ENCODE measurements around the gene TEX47.

The TEX47 gene

DNA sequence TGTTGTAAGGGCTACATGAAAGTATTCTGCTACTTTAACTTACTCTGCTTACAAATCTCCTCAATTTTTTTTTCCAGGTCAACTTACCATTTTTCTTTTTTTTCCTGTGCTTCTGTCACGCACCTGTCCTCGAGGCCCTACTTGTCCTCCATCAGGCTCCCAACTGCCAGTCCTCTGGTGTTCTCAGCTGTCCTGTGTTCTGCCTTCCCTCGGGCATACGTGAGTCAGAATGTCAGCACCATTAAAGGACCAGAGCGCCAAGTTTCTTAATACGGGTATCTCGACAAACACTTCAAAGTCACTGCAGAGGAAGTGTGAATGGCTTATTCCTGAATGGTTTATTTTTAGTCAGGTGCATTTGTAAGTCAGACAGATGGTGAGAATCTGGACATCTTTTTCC lies at the start of gene TEX47:
TEX47 (minus strand) TSS at position 185 of the 400 bp plus-strand sequence. CDS start 795 bp downstream, outside the sequence.
- in situ Hi-C loops (cut with HindIII; ENCODE audit: low sequenced_read_pairs), result no loop called here
- DNase-seq (ENCODE audit: low read depth), result no peak
- TF ChIP-seq, protein P1, sequence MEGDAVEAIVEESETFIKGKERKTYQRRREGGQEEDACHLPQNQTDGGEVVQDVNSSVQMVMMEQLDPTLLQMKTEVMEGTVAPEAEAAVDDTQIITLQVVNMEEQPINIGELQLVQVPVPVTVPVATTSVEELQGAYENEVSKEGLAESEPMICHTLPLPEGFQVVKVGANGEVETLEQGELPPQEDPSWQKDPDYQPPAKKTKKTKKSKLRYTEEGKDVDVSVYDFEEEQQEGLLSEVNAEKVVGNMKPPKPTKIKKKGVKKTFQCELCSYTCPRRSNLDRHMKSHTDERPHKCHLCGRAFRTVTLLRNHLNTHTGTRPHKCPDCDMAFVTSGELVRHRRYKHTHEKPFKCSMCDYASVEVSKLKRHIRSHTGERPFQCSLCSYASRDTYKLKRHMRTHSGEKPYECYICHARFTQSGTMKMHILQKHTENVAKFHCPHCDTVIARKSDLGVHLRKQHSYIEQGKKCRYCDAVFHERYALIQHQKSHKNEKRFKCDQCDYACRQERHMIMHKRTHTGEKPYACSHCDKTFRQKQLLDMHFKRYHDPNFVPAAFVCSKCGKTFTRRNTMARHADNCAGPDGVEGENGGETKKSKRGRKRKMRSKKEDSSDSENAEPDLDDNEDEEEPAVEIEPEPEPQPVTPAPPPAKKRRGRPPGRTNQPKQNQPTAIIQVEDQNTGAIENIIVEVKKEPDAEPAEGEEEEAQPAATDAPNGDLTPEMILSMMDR (IDR thresholded peaks at IDR 0.05; ENCODE audit: low read depth, low read length, missing control alignments), result no peak
- no peak within 1 kb of the TSS for H3K4me3 ChIP-seq (ENCODE audit: low read depth, low read length)

DNA sequence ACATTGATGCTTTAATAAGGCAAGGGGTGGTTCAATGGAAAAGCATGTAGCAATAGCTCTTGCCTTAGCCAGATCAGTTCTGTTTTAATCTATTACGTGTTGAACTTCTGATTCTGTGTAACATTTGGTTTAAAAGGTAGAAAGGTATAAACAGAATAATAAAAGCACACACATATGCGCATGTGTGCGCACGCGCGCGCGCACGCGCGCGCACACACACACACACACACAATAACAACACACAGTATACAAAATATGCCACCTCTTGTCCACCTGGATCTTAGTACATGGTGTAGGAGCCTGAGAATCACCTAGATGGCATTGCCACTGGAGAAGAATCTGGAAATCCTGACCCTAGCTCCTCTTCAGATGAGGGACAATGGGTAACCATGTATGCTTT lies 49.6 kb upstream of the TEX47 start:
- in situ Hi-C loops (cut with HindIII; ENCODE audit: low sequenced_read_pairs), result no loop called here
- no peak for DNase-seq (ENCODE audit: low read depth)
- TF ChIP-seq, protein P1 (IDR thresholded peaks at IDR 0.05; ENCODE audit: low read depth, low read length, missing control alignments), result no peak

DNA sequence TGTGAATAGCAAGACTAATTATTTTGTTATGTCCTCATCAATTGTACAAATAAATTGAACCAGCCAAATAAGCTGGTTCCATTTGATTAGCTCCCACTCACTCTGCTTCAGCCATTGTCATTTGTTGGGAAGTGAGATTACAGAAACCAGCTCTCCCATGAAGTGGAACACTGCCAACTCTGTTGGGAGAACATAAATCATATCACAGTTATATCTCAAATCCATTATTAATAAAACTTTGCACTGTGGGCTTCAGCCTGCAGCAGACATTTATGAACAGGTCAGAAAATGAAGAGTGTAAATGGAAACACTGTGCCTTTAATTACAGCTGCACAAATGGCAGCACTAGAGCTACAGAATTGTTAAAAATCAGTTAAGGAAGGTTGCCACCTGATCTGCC lies 46.7 kb upstream of the TEX47 start:
- no peak for DNase-seq (ENCODE audit: low read depth)
- H3K4me3 ChIP-seq (ENCODE audit: low read depth, low read length), result no peak overlapping the region
- TF ChIP-seq, protein P1 (IDR thresholded peaks at IDR 0.05; ENCODE audit: low read depth, low read length, missing control alignments), result no peak
- in situ Hi-C loops (cut with HindIII; ENCODE audit: low sequenced_read_pairs), result no loop called here

More for the DNA sequence above, 49.6 kb upstream of the TEX47 start:
- no peak overlapping the region for H3K4me3 ChIP-seq (ENCODE audit: low read depth, low read length)

DNA sequence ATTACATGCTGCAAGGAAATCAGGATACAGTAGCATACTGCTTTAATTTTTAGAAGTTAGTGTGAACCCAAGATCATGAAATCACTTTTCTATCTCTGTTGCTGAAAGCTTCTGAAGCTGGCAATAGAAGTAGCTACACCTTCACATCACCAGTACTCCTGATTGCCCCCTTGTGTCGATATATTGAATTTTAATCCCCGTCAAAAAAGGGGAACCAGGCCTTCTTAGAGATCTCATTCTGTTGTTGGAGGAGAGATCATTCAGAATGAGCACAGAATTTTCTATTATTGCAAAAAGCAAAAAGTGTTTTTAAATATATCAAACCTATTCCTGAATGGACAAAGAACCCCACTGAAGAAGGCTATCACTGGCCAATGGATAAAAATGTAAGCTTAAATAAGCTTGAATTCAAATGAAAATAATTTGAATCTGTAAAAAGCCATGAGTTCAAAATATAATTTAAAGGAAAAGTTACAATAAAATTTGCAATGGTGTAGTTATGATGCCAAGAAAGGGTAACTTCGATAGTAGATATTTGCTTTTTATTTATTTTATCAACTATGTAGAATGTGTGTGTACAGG lies 39.7 kb upstream of the TEX47 start:
- in situ Hi-C loops (cut with HindIII; ENCODE audit: low sequenced_read_pairs), result no loop called here
- no peak overlapping the region for H3K4me3 ChIP-seq (ENCODE audit: low read depth, low read length)
- TF ChIP-seq, protein P1 (IDR thresholded peaks at IDR 0.05; ENCODE audit: low read depth, low read length, missing control alignments), result peak; percentile 68
- DNase-seq (ENCODE audit: low read depth), result peak; percentile 8

DNA sequence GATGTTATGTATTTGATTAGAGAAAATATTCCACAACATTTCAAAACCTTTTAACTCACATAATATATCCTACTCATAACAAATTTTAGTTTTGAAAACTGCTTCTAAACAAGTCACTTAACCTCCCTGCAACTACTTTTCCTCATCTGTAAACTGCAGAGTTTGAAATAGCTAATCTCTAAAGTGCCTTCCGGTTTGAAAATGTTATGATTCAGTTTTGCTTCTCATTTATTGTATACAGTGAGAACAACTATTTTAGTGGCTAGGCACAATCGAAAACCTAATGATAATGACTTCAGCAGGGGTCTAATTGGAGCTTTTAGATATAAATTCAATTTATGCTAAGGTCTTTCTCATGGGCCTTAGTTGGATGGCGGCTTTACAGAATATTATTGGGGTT lies 30.7 kb upstream of the TEX47 start:
- no peak for DNase-seq (ENCODE audit: low read depth)
- TF ChIP-seq, protein P1 (IDR thresholded peaks at IDR 0.05; ENCODE audit: low read depth, low read length, missing control alignments), result no peak
- H3K4me3 ChIP-seq (ENCODE audit: low read depth, low read length), result no peak overlapping the region
- in situ Hi-C loops (cut with HindIII; ENCODE audit: low sequenced_read_pairs), result no loop called here

DNA sequence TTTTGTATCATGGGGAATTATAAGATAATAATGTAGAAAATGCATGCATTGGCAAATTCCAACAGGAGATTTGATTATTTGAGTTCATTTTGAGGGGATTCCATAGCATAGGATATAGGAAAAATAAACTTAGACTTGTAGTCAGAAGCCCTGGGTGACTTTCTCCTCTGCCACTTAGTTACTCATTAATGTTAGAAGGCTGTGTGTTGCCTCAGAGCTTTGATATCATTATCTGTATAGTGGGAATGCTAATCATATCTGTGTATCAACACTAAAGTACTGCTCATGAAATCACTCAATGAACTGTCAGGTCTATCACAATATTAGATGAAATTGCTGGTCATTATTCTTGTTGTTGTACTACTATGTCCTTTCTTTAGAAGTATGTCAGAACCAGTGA lies 23.0 kb upstream of the TEX47 start:
- no peak overlapping the region for H3K4me3 ChIP-seq (ENCODE audit: low read depth, low read length)
- TF ChIP-seq, protein P1 (IDR thresholded peaks at IDR 0.05; ENCODE audit: low read depth, low read length, missing control alignments), result no peak
- in situ Hi-C loops (cut with HindIII; ENCODE audit: low sequenced_read_pairs), result no loop called here
- no peak for DNase-seq (ENCODE audit: low read depth)
